Activated T-cell treated with anti-CD3 and anti-CD28 coated beads for 48 hours (primary cell): ENCODE measurements around the gene MSANTD3.
"Not testable (repeated sequence)": the region's sequence is repeated elsewhere in the genome, so short reads cannot be mapped to it uniquely, and the experiment has no call there.

Source experiments
- DNase-seq: peaks from one replicate; pipeline ENCODE4 v3.0.0-alpha.2; 2020; ENCODE audit warnings: low read depth

MSANTD3 gene

GRCh38 chr9:100426530-100427365 lies at the start of gene MSANTD3:
Gene MSANTD3 (plus strand): TSS chr9:100427143. CDS start chr9:100441939, 14,796 bp downstream.
- peak; percentile 49 for DNase-seq

- DNase-seq, result no peak
Observed at GRCh38 chr9:100379862-100380261, 47.1 kb upstream of the MSANTD3 start.

- DNase-seq, result not testable (repeated sequence)
Observed at GRCh38 chr9:100392989-100393388, 34.0 kb upstream of the MSANTD3 start.

GRCh38 chr9:100394032-100394695 lies 32.8 kb upstream of the MSANTD3 start:
- DNase-seq, result no peak

- DNase-seq, result no peak
Observed at GRCh38 chr9:100394816-100395215, 32.1 kb upstream of the MSANTD3 start.

- no peak for DNase-seq
Observed at GRCh38 chr9:100396769-100397168, 30.2 kb upstream of the MSANTD3 start.

- no peak for DNase-seq
Observed at GRCh38 chr9:100397529-100398266, 29.2 kb upstream of the MSANTD3 start.

- DNase-seq, result no peak
Observed at GRCh38 chr9:100401042-100401441, 25.9 kb upstream of the MSANTD3 start.

GRCh38 chr9:100406962-100407361 lies 20.0 kb upstream of the MSANTD3 start:
- no peak for DNase-seq

- no peak for DNase-seq
Observed at GRCh38 chr9:100408546-100409175, 18.3 kb upstream of the MSANTD3 start.

GRCh38 chr9:100409176-100409556 lies 17.8 kb upstream of the MSANTD3 start:
- DNase-seq, result no peak

GRCh38 chr9:100411472-100412283 lies 15.3 kb upstream of the MSANTD3 start:
- DNase-seq, result peak; percentile 80

- no peak for DNase-seq
Observed at GRCh38 chr9:100413839-100414420, 13.0 kb upstream of the MSANTD3 start.

- no peak for DNase-seq
Observed at GRCh38 chr9:100417815-100418214, 9.1 kb upstream of the MSANTD3 start.

- DNase-seq, result no peak
Observed at GRCh38 chr9:100419166-100419565, 7.8 kb upstream of the MSANTD3 start.

GRCh38 chr9:100421116-100421515 lies 5.8 kb upstream of the MSANTD3 start:
- DNase-seq, result not testable (repeated sequence)

- DNase-seq, result no peak
Observed at GRCh38 chr9:100425758-100426157, 1.2 kb upstream of the MSANTD3 start.

- no peak for DNase-seq
Observed at GRCh38 chr9:100426189-100426529, 784 bp upstream of the MSANTD3 start.

- no peak for DNase-seq
Observed at GRCh38 chr9:100427366-100428263, 672 bp downstream of the MSANTD3 start.
